ENCODE measurements around the gene PPME1.

The PPME1 gene

GRCh38 chr11:74142624-74143023 lies 28.5 kb upstream of the PPME1 start:
- no peak for DNase-seq (ENCODE audit: extremely low read depth, low read depth)
- no peak for TF ChIP-seq CTCF (IDR thresholded peaks at IDR 0.05; ENCODE audit: low read depth, low read length, missing control alignments)
- no peak overlapping the region for H3K4me3 ChIP-seq (replicated peaks; ENCODE audit: low read depth, low read length)

- no peak for DNase-seq (ENCODE audit: extremely low read depth, low read depth)
- no peak for TF ChIP-seq CTCF (IDR thresholded peaks at IDR 0.05; ENCODE audit: low read depth, low read length, missing control alignments)
- no peak overlapping the region for H3K4me3 ChIP-seq (replicated peaks; ENCODE audit: low read depth, low read length)
Measured at GRCh38 chr11:74144592-74144991, 26.5 kb upstream of the PPME1 start.

GRCh38 chr11:74147199-74147929 lies 23.7 kb upstream of the PPME1 start:
- no peak overlapping the region for H3K4me3 ChIP-seq (replicated peaks; ENCODE audit: low read depth, low read length)
- no peak for DNase-seq (ENCODE audit: extremely low read depth, low read depth)
- no peak for TF ChIP-seq CTCF (IDR thresholded peaks at IDR 0.05; ENCODE audit: low read depth, low read length, missing control alignments)

GRCh38 chr11:74153224-74153623 lies 17.9 kb upstream of the PPME1 start:
- TF ChIP-seq CTCF (IDR thresholded peaks at IDR 0.05; ENCODE audit: low read depth, low read length, missing control alignments): no peak
- DNase-seq (ENCODE audit: extremely low read depth, low read depth): no peak
- no peak overlapping the region for H3K4me3 ChIP-seq (replicated peaks; ENCODE audit: low read depth, low read length)

GRCh38 chr11:74154620-74155281 lies 16.3 kb upstream of the PPME1 start:
- no peak overlapping the region for H3K4me3 ChIP-seq (replicated peaks; ENCODE audit: low read depth, low read length)
- no peak for DNase-seq (ENCODE audit: extremely low read depth, low read depth)
- TF ChIP-seq CTCF (IDR thresholded peaks at IDR 0.05; ENCODE audit: low read depth, low read length, missing control alignments): no peak

- no peak for DNase-seq (ENCODE audit: extremely low read depth, low read depth)
- no peak for TF ChIP-seq CTCF (IDR thresholded peaks at IDR 0.05; ENCODE audit: low read depth, low read length, missing control alignments)
- no peak overlapping the region for H3K4me3 ChIP-seq (replicated peaks; ENCODE audit: low read depth, low read length)
Measured at GRCh38 chr11:74157169-74157568, 13.9 kb upstream of the PPME1 start.

All from HFF-Myc (cell line).